ENCODE measurements around the gene H2AZ2.
"Not testable (repeated sequence)": the region's sequence is repeated elsewhere in the genome, so short reads cannot be mapped to it uniquely, and the experiment has no call there.

Gene H2AZ2

GRCh38 chr7:44847920-44848634 is at the start of gene H2AZ2:
Gene H2AZ2, minus strand, starts transcription at chr7:44848087. Its CDS starts 116 bp downstream, at chr7:44847971.
- peak; percentile 100 for DNase-seq

DNA sequence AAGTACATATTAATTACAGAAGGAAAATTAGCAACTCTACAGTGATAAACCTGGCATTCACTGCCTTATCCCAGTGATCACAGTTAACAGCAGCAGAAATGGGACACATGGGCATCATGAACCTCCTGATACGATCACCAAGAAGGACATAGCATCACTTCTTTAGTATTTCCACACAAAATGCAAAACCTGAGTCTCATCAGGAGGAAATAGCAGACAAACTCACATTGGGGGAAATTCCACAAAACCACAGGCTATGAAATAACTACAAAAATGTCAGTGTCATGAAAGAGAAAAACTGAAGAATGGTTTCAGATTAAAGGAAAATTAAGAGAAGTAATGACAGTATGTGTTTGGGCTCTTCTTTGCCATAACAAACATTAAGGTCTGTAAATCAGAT is 49.4 kb upstream of the H2AZ2 start:
- no peak for DNase-seq

DNA sequence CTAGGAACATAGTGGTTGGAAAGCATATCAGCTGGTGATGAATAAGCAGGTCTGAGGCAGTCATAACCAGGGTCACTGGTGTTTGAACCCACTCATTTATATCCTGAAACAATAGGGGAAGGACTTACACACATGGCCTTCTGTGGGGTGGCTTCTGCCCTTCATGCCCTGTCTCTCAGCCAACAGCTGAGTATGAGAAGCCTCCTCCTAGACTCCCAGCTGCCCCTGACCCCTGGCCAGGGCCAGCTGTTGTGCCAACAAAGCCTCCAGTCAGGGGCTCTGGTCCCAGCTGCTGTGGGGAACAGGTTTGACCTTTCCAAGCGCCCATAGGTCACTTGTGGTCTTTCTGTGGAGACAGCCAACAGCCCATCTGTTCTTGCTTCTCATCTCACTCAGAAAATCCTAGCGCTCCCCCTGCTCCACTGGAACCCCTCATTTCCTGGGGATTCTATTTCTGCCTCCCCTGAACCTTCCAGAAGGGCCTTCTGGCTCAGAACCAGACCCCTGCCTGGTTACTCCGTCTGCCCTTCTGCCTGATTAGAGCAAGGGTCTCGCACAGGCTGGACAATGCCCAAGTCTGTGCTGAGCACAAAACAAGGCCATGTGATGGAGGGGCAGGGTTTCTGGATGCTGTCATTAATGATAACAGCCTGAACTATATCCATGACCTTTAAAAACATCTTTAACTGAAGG is 47.1 kb upstream of the H2AZ2 start:
- DNase-seq, result no peak

DNA sequence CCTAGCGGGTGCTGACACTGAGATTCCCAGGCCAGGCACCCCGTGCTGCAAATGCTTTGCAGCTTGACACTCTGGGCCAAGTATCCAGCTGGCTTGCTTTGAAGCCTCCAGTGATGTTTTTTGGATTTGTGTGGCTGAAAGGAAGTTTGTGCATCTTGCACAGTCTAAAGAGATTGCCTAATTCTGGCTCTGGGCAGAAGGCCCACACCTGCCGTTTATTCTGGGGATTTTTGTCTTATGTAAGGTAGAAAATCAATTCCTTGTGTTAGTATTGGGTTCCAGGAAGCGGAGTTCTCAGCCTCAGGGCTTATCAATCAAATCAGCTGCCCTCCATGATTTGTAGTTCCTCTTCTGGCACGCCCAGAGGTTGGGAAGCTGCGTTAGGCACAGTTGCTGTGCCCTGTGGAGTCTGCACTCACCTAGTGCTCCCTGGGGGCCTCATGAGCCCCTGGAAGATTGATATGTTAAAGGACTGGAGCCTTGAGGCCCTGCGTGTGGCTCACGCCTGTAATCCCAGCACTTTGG is 45.9 kb upstream of the H2AZ2 start:
- DNase-seq, result no peak

- DNase-seq, result no peak
Measured at GRCh38 chr7:44891791-44892190, 43.9 kb upstream of the H2AZ2 start.

DNA sequence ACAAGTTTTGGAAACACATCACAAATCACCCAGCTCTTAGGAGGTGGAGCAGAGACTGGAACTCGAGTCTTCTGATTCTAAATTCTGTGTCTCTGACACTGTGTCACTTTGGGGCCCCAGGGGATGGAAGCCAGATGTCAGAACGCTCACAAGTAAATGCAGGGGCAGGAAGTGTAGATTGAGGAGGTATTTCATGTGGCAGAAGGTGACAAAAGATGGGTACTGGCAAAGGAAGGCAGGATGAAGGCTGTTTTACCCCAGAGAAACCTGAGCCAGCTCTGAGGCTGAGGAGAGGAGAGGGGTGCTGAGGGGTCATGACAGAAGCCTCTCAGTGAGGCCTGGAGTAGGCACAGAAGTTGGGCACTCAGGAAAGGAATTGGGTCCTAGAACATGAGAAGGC is 43.5 kb upstream of the H2AZ2 start:
- DNase-seq, result peak; percentile 26

DNA sequence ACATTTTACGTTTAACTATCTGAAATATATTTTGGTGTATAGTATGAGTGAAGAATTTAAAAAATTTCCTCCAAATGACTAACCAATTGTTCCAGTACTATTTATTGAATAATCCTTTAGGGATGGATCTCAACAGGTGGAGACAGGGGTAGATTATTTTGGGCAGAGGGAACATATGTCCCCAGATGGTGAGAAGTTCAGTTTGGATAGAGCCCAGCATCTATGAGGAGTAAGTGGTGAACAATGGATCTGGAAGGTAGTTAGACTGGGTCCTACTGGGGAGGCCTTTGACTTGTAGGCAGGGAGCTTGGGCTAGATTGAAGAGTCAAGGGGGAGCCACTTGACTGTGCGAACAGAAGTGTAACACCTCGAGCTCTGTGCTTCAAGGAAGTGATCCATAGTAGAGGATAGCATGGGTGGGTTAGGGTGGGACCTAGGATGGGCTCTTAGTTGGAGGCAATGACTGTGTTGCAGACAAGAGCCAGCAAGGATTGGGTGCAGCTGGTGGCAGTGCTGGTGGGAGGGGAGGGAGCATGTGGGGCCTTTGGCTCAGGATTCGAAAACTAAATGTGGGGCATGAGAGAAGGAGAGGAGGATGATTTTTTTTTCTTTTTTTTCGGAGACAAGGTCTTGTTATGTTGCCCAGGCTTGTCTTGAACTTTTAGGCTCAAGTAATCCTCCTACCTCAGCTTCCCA is 41.3 kb upstream of the H2AZ2 start:
- no peak for DNase-seq

GRCh38 chr7:44887293-44887692 is 39.4 kb upstream of the H2AZ2 start:
- DNase-seq, result no peak

GRCh38 chr7:44885394-44886317 is 37.8 kb upstream of the H2AZ2 start, which contains the start of gene PURB:
Gene PURB, minus strand, starts transcription at chr7:44885530. Its CDS starts 182 bp downstream, at chr7:44885348.
- peak; percentile 96 for DNase-seq

DNA sequence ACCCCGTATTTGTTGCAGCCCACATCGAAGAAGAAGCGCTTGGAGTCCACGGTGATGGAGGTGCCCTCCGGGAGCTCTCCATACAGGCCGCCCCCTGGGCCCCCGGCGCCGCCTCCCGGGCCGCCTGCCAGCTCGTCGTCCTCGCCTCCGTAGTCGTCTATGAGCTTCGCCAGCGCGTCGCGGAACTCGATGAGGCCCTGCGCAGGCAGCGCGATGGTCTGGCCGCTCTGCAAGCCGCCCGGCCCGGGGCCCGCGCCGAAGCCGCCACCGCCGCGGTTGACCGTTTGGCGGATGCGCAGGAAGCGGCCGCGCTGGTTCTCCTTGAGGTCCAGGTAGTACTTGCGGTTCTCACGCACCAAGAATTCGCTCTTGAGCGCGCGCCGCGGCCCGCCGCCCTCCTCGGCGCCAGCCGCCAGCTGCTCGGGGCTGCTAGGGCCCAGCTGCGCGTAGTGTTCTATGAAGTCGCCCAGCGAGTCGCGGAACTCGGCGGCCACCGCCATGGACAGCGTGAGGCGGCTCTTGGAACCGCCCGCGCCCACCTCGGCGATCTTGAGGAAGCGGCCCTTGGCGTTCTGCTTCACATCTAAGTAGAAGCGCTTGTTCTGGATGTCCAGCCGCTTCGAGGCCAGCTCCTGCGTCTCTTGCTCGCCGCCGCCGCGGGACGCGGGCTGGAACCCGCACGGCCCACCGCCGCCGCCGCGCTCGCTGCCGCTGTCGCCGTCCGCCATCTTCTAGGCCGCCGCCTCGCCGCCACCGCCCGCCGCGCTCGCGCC is 36.9 kb upstream of the H2AZ2 start:
- DNase-seq, result peak; percentile 60

DNA sequence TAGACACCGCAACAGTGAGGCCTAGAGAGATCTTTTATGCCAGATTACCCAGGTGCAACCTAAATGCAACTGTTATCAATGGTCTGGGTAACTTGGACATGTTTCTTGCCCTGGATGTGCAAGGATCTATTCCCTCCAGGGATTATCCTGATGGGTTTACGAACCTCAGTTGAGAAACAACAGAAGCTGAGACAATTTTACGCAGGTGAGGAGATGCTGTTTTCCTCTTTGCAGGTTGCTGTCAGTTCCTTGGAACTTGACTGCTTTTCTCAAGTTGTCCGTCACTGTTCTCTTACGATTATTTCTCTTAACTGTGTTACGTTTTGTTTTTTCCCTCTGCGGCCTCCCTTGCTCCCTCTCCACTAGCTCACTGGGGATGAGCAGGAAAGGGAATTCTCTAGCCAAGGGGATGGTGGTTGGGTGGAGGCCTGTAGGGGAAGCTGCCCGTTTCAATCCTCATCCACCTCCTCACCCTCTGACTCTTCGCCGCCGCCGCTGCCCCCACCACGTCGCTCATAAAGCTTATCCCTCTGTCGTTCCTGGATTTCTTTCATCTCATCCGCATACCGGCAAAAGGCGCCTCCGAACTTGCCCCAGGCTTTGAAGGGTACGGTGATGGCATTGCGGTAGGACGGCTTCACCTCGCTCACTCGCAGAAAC is 36.2 kb upstream of the H2AZ2 start:
- DNase-seq, result no peak

GRCh38 chr7:44882899-44883298 is 35.0 kb upstream of the H2AZ2 start:
- no peak for DNase-seq

- DNase-seq, result no peak
Measured at GRCh38 chr7:44881610-44882009, 33.7 kb upstream of the H2AZ2 start.

DNA sequence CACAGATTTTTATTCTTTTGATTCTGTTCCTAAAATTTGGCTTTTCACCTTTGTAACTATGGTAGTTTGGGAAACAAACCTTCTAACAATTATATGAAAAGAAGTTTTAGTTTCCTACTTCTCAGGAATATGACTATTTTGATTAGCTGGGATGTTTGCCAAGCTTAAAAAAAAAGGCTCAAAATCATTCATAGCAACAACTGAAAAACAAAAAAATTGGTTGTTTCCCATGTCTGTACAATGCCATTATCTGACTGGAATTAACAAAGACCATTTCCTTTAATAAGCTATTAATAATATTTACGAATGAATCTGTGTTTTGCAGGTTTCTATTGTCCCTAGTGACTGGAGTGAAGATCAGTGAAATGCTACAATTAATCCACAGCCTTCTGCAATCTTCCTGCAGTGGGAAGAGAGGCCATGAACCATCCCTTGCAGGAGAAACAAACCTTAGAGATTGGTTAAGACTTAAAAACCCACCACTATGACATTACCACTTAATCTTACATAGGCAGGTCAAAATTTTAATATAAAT is 33.2 kb upstream of the H2AZ2 start:
- no peak for DNase-seq

- no peak for DNase-seq
Measured at GRCh38 chr7:44880317-44881018, 32.6 kb upstream of the H2AZ2 start.

GRCh38 chr7:44876393-44876792 is 28.5 kb upstream of the H2AZ2 start:
- DNase-seq, result no peak

DNA sequence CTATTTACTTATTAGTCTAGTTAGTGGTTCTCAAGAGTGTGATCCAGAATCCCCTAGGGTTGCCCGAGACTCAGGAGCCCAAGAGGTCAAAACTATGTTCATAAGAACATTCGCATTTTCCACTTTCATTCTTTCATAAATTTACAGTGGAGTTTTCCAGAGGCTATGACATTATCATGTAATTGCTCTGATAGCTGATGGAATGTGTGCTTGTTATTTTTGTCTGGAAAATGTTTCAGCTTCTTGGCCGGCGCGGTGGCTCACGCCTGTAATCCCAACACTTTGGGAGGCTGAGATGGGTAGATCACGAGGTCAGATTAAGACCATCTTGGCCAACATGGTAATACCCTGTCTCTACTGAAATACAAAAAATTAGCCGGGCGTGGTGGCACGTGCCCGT is 27.4 kb upstream of the H2AZ2 start:
- no peak for DNase-seq

DNA sequence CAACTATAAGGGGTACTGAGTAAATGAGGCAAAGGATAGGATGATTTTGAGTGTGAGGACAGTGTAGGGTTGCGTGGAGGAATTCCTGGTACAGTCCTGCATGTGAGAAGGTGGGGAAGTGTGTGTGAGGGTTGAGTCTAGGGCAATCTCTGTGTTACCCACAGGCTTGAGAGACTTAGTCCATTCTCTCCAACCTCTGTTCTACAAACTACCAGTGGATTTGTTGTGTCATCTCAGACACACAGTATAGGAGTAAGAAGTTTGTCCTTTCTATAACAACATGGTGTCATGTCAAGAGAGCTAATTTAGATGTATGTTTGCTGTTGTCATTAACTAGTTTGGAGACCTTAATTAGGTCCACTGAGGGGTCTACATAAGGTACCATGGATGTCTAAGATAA is 24.9 kb upstream of the H2AZ2 start:
- no peak for DNase-seq

- DNase-seq, result not testable (repeated sequence)
Measured at GRCh38 chr7:44871918-44872317, 24.0 kb upstream of the H2AZ2 start.

GRCh38 chr7:44870780-44871179 is 22.9 kb upstream of the H2AZ2 start:
- not testable (repeated sequence) for DNase-seq

Data from activated naive CD4-positive, alpha-beta T cell treated with Interleukin-2 at 50 U/mL for 16 hours (primary cell).